ENCODE data around the gene CAPN15. TPM values are rescaled to one million over a fixed set of nuclear protein-coding genes. Genes with fewer than 3 reads are reported as not detected.

Gene CAPN15
- total RNA-seq, 1 donor from 2014 or later = 38.7 TPM

GRCh38 chr16:503150-504071, 24.1 kb upstream of the CAPN15 start:
- Mint-ChIP-seq H3K27me3 (ENCODE audit: low read depth, unreplicated experiment) (peaks cover 2% of the 10 kb centered on the region), H3K9me3 (ENCODE audit: unreplicated experiment) (no peaks in the 10 kb centered on the region), H3K36me3 (ENCODE audit: low read depth, unreplicated experiment) (no peaks in the 10 kb centered on the region), H3K4me3 (ENCODE audit: unreplicated experiment) (no peak overlapping the region), H3K4me1 (ENCODE audit: low read depth, unreplicated experiment) (no peaks in the 10 kb centered on the region), H3K27ac (ENCODE audit: unreplicated experiment) (no peak overlapping the region)
- H3K4me2 ChIP-seq (ENCODE audit: low read length) = no peak overlapping the region
- peaks cover under 1% of the 10 kb centered on the region for H3K36me3 ChIP-seq (ENCODE audit: insufficient read depth, low read length)
- no peaks in the 10 kb centered on the region for H4K20me1 ChIP-seq (ENCODE audit: insufficient read depth, low read length)
- no peaks in the 10 kb centered on the region for H3K27me3 ChIP-seq (ENCODE audit: insufficient read depth, low read length)
- H2AFZ ChIP-seq (ENCODE audit: low read depth, low read length) = no peak overlapping the region
- FAIRE-seq (no peak), DNase-seq (ENCODE audit: low read depth) (no peak)
- no peaks in the 10 kb centered on the region for H3K79me2 ChIP-seq (ENCODE audit: insufficient read depth, low read length)
- no peaks in the 10 kb centered on the region for H3K4me1 ChIP-seq (ENCODE audit: insufficient read depth, low read length)
- no peaks in the 10 kb centered on the region for H3K9me3 ChIP-seq (ENCODE audit: insufficient read depth, low read depth, low read length)
- no peak overlapping the region for H3K27ac ChIP-seq (ENCODE audit: low read depth, low read length)
- H3K9ac ChIP-seq (ENCODE audit: low read length) = no peak overlapping the region
- TF ChIP-seq, protein P1, sequence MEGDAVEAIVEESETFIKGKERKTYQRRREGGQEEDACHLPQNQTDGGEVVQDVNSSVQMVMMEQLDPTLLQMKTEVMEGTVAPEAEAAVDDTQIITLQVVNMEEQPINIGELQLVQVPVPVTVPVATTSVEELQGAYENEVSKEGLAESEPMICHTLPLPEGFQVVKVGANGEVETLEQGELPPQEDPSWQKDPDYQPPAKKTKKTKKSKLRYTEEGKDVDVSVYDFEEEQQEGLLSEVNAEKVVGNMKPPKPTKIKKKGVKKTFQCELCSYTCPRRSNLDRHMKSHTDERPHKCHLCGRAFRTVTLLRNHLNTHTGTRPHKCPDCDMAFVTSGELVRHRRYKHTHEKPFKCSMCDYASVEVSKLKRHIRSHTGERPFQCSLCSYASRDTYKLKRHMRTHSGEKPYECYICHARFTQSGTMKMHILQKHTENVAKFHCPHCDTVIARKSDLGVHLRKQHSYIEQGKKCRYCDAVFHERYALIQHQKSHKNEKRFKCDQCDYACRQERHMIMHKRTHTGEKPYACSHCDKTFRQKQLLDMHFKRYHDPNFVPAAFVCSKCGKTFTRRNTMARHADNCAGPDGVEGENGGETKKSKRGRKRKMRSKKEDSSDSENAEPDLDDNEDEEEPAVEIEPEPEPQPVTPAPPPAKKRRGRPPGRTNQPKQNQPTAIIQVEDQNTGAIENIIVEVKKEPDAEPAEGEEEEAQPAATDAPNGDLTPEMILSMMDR (IDR thresholded peaks at IDR 0.05; ENCODE audit: insufficient read depth, low read depth, low read length) = no peak
- TF ChIP-seq EZH2 (IDR thresholded peaks at IDR 0.05; ENCODE audit: insufficient read depth, low read length) = no peak
- H3K4me3 ChIP-seq (ENCODE audit: insufficient read depth, low read depth, low read length) = no peak overlapping the region

- Histone ChIP-seq H3K27ac (ENCODE audit: low read depth, low read length) (no peak overlapping the region), H3K9me3 (ENCODE audit: insufficient read depth, low read depth, low read length) (no peaks in the 10 kb centered on the region), H4K20me1 (ENCODE audit: insufficient read depth, low read length) (peaks cover 6% of the 10 kb centered on the region), H3K4me1 (ENCODE audit: insufficient read depth, low read length) (no peaks in the 10 kb centered on the region), H3K36me3 (ENCODE audit: insufficient read depth, low read length) (no peaks in the 10 kb centered on the region), H3K27me3 (ENCODE audit: insufficient read depth, low read length) (no peaks in the 10 kb centered on the region), H3K79me2 (ENCODE audit: insufficient read depth, low read length) (no peaks in the 10 kb centered on the region), H3K4me2 (ENCODE audit: low read length) (no peak overlapping the region), H3K9ac (ENCODE audit: low read length) (no peak overlapping the region), H3K4me3 (ENCODE audit: insufficient read depth, low read depth, low read length) (no peak overlapping the region), H2AFZ (ENCODE audit: low read depth, low read length) (no peak overlapping the region)
- Mint-ChIP-seq H3K4me3 (ENCODE audit: unreplicated experiment) (no peak overlapping the region), H3K9me3 (ENCODE audit: unreplicated experiment) (peaks cover 2% of the 10 kb centered on the region), H3K4me1 (ENCODE audit: low read depth, unreplicated experiment) (no peaks in the 10 kb centered on the region), H3K36me3 (ENCODE audit: low read depth, unreplicated experiment) (peaks cover 7% of the 10 kb centered on the region), H3K27ac (ENCODE audit: unreplicated experiment) (no peak overlapping the region), H3K27me3 (ENCODE audit: low read depth, unreplicated experiment) (peaks cover 2% of the 10 kb centered on the region)
- no peak for DNase-seq (ENCODE audit: low read depth)
- no peak for FAIRE-seq
- TF ChIP-seq EZH2 (IDR thresholded peaks at IDR 0.05; ENCODE audit: insufficient read depth, low read length) = no peak
- TF ChIP-seq, protein P1 (IDR thresholded peaks at IDR 0.05; ENCODE audit: insufficient read depth, low read depth, low read length) = no peak
These were observed 21.9 kb upstream of the CAPN15 start for GRCh38 chr16:505479-506245.
